Measurements from ENCODE around the gene MYH7. TPM values are rescaled to one million over a fixed set of nuclear protein-coding genes. Genes with fewer than 3 reads are reported as not detected.

MYH7 gene
- total RNA-seq, 1 donor from 2014 or later = not detected

DNA sequence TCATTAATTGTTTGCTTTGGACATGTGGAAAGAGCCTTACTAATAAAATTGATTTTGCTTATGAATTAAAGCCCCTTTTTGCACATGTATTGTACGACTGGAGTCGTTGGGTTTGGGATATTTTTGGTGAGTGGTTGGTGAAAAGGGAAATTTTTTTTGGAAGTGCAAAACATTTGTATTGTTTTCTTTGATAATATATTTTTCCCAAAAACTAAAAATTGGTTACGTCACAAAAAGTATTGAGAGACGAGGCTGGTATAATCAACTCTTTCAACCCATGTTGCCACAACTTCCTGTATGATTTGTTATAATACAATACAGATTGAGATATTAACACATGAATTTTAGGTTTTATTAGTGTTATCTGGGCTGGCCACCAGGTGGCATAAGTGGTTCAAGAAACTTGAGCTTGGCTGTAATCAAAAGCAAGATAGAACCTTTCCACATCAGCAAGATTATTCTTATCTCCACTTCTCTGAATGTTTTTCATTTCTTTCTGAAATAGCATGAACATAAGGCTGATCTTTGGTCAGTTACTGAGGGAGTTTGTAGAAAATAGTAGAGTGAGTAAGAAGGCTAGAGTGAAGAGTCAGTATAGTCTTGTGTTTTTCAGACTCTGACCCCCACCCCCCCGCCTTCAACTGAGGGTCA lies 42.8 kb upstream of the MYH7 start:
- Mint-ChIP-seq H3K4me1 (ENCODE audit: low read depth) (peaks cover 5% of the 10 kb centered on the region), H3K27me3 (no peaks in the 10 kb centered on the region), H3K27ac (no peak overlapping the region), H3K36me3 (ENCODE audit: insufficient read depth) (peaks cover 18% of the 10 kb centered on the region), H3K9me3 (ENCODE audit: low read depth) (no peaks in the 10 kb centered on the region), H3K4me3 (ENCODE audit: low read depth) (no peak overlapping the region)
- peak; percentile 27 for DNase-seq (ENCODE audit: low spot score, unreplicated experiment)
- TF ChIP-seq, protein P1, sequence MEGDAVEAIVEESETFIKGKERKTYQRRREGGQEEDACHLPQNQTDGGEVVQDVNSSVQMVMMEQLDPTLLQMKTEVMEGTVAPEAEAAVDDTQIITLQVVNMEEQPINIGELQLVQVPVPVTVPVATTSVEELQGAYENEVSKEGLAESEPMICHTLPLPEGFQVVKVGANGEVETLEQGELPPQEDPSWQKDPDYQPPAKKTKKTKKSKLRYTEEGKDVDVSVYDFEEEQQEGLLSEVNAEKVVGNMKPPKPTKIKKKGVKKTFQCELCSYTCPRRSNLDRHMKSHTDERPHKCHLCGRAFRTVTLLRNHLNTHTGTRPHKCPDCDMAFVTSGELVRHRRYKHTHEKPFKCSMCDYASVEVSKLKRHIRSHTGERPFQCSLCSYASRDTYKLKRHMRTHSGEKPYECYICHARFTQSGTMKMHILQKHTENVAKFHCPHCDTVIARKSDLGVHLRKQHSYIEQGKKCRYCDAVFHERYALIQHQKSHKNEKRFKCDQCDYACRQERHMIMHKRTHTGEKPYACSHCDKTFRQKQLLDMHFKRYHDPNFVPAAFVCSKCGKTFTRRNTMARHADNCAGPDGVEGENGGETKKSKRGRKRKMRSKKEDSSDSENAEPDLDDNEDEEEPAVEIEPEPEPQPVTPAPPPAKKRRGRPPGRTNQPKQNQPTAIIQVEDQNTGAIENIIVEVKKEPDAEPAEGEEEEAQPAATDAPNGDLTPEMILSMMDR (IDR thresholded peaks at IDR 0.05; ENCODE audit: unreplicated experiment) = peak; percentile 82

DNA sequence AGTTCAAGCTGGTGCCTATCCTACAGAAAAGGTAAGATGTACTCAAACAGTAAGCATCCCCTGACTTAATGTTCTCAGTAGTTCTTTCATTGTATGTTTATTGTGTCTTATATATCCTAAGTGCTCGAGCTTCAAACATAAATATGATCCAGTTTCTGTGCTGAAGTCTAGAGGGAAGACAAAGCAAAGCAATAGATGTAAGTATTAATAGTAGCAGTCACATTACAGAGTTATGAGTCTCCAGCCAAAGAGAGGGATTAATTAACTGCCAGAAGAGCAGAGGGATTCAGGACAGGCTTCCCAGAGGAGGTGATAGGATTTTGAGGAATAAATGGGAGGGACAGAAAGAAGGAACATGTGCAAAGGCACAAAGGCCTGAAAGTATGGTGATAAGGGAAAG lies 35.5 kb upstream of the MYH7 start:
- Mint-ChIP-seq H3K9me3 (ENCODE audit: low read depth) (no peaks in the 10 kb centered on the region), H3K36me3 (ENCODE audit: insufficient read depth) (peaks cover 9% of the 10 kb centered on the region), H3K27me3 (no peaks in the 10 kb centered on the region), H3K4me3 (ENCODE audit: low read depth) (no peak overlapping the region), H3K27ac (no peak overlapping the region), H3K4me1 (ENCODE audit: low read depth) (peaks cover 12% of the 10 kb centered on the region)
- TF ChIP-seq, protein P1 (IDR thresholded peaks at IDR 0.05; ENCODE audit: unreplicated experiment) = no peak
- DNase-seq (ENCODE audit: low spot score, unreplicated experiment) = no peak

DNA sequence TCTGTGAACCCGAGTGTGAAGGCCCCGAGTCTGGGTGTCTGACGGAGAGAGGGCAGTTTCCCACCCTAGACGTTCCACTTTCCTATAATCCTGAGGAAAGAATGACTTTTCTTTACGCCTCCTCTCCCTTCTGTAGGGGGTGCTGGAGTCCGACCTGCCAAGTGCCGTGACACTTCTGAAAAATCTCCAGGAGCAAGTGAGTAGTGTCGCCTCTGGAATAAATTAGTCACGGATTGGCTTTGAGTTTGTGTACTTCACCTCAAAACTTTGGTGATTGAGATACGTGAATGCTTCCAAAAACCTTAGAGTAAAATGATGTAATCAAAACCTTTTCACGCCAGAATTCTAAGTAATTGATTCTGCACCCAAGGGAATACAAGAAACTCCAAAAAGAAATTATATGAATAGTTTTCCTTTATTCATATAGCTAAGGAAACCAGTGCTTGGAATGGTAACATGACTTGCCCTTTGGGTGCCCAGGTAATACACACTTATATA lies 34.5 kb upstream of the MYH7 start:
- H3K4me3 Mint-ChIP-seq (ENCODE audit: low read depth) = no peak overlapping the region
- H3K4me1 Mint-ChIP-seq (ENCODE audit: low read depth) = peaks cover 12% of the 10 kb centered on the region
- peaks cover 8% of the 10 kb centered on the region for H3K36me3 Mint-ChIP-seq (ENCODE audit: insufficient read depth)
- no peak overlapping the region for H3K27ac Mint-ChIP-seq
- no peaks in the 10 kb centered on the region for H3K27me3 Mint-ChIP-seq
- H3K9me3 Mint-ChIP-seq (ENCODE audit: low read depth) = no peaks in the 10 kb centered on the region
- no peak for DNase-seq (ENCODE audit: low spot score, unreplicated experiment)
- TF ChIP-seq, protein P1 (IDR thresholded peaks at IDR 0.05; ENCODE audit: unreplicated experiment) = no peak

DNA sequence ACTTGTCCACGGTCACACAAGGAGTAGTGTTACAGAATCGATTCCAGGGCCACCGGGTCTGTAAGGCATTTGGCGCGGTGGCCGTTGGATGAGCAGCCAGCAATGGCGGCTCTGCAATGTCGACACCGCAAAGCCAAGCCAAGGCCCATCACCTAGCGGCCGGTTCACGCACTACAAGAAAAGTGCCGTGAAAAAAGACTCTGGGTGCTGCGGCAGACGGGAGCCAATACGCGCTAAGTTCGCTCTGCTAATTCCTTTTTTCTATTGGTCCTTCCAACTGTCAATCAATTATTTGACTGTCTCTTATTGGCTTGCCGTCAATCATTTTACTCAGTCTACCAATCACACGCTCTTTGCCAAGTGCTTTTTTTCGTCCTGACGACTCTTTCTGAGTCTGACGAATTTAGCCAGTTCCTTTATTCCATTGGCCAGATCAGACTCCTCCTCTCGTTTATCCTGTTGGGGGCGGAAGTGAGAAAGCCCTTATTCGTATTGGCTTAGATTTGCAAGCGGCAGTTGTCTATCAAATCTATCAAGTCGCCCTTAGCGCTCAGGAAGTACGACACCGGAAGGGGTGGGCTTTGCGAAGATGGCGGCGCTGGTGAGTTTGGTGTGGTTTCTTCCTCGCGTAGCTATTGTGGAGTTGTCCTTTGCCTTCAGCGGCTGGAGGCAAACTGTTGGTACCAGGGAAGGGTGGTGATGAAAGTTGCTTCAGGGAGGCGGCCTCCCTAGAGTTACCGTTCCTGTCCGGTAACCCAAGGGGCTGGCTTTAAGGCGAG lies 33.9 kb upstream of the MYH7 start, which contains the start of gene NGDN:
Gene NGDN, plus strand, starts transcription at position 577 of the 779 bp plus-strand sequence. Its CDS starts 13 bp downstream, at position 590.
- H3K27ac Mint-ChIP-seq = no peak within 1 kb of the TSS
- H3K27me3 Mint-ChIP-seq = no peaks in the 10 kb centered on the region
- no peaks in the 10 kb centered on the region for H3K9me3 Mint-ChIP-seq (ENCODE audit: low read depth)
- H3K4me1 Mint-ChIP-seq (ENCODE audit: low read depth) = peaks cover 12% of the 10 kb centered on the region
- TF ChIP-seq, protein P1 (IDR thresholded peaks at IDR 0.05; ENCODE audit: unreplicated experiment) = peak; percentile 87
- H3K36me3 Mint-ChIP-seq (ENCODE audit: insufficient read depth) = peaks cover 6% of the 10 kb centered on the region
- peak; percentile 91 for DNase-seq (ENCODE audit: low spot score, unreplicated experiment)
- H3K4me3 Mint-ChIP-seq (ENCODE audit: low read depth) = no peak within 1 kb of the TSS

DNA sequence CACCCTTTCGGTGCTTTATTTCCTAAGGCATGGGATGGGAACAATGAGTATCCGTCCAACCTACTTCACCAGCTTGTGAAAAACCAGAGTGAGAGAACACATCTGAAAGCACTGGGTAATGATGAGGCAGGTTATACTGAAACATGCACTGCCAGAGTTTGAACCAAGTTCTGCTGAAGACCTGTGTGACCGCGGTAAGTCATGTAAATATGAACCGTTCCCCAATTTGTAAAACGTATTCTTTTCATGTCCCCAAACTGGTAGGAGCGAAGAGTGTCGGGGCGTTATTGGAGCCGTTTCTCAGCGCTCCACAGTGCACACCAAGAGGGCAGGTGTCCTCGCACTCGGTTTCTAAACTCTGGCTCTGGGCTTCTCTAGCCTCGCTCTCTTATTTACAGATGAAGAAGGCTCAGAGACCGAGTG lies 33.3 kb upstream of the MYH7 start:
- Mint-ChIP-seq H3K27me3 (no peaks in the 10 kb centered on the region), H3K36me3 (ENCODE audit: insufficient read depth) (peaks cover 6% of the 10 kb centered on the region), H3K4me3 (ENCODE audit: low read depth) (no peak overlapping the region), H3K9me3 (ENCODE audit: low read depth) (no peaks in the 10 kb centered on the region), H3K4me1 (ENCODE audit: low read depth) (peaks cover 12% of the 10 kb centered on the region), H3K27ac (no peak overlapping the region)
- no peak for DNase-seq (ENCODE audit: low spot score, unreplicated experiment)
- TF ChIP-seq, protein P1 (IDR thresholded peaks at IDR 0.05; ENCODE audit: unreplicated experiment) = no peak
